HG03469 (cell line): ENCODE results near the gene SGF29.
"Not testable (repeated sequence)": the region's sequence is repeated elsewhere in the genome, so short reads cannot be mapped to it uniquely, and the experiment has no call there.

ENCODE experiments used
- ATAC-seq: cut with Tn5 transposase; IDR thresholded peaks from one replicate; pipeline ENCODE4 v1.9.1; 2021; ENCODE audit warnings: mild to moderate bottlenecking, moderate library complexity, moderate number of reproducible peaks; ENCODE audit not compliant: unreplicated experiment

Gene SGF29

GRCh38 chr16:28532940-28533647, 20.6 kb upstream of the SGF29 start:
- no peak for ATAC-seq

GRCh38 chr16:28534542-28535373, 19.0 kb upstream of the SGF29 start:
- ATAC-seq, result no peak

GRCh38 chr16:28537076-28537475, 16.6 kb upstream of the SGF29 start:
- ATAC-seq, result no peak

GRCh38 chr16:28537964-28538732, 15.6 kb upstream of the SGF29 start:
- ATAC-seq, result no peak

GRCh38 chr16:28538733-28539596, 14.8 kb upstream of the SGF29 start, which contains the start of gene NUPR1:
Gene NUPR1, minus strand, starts transcription at chr16:28538974. Its CDS starts 67 bp downstream, at chr16:28538907.
- no peak for ATAC-seq

GRCh38 chr16:28540346-28540745, 13.4 kb upstream of the SGF29 start:
- no peak for ATAC-seq

- no peak for ATAC-seq
Observed at GRCh38 chr16:28542646-28543045, 11.1 kb upstream of the SGF29 start.

GRCh38 chr16:28543072-28543471, 10.6 kb upstream of the SGF29 start:
- no peak for ATAC-seq

GRCh38 chr16:28544998-28545397, 8.7 kb upstream of the SGF29 start:
- no peak for ATAC-seq

- ATAC-seq, result not testable (repeated sequence)
Observed at GRCh38 chr16:28545964-28546363, 7.8 kb upstream of the SGF29 start.

GRCh38 chr16:28546626-28547025, 7.1 kb upstream of the SGF29 start:
- ATAC-seq, result no peak

- no peak for ATAC-seq
Observed at GRCh38 chr16:28548306-28548802, 5.4 kb upstream of the SGF29 start.

GRCh38 chr16:28549301-28549899, 4.3 kb upstream of the SGF29 start:
- no peak for ATAC-seq

- ATAC-seq, result no peak
Observed at GRCh38 chr16:28554634-28555423, 1.1 kb downstream of the SGF29 start.

GRCh38 chr16:28555561-28555960, 1.8 kb downstream of the SGF29 start:
- no peak for ATAC-seq

GRCh38 chr16:28556914-28557320, 3.2 kb downstream of the SGF29 start:
- ATAC-seq, result no peak

GRCh38 chr16:28558456-28558855, 4.7 kb downstream of the SGF29 start:
- no peak for ATAC-seq

- ATAC-seq, result no peak
Observed at GRCh38 chr16:28561557-28562187, 8.0 kb downstream of the SGF29 start.

GRCh38 chr16:28562199-28562598, 8.5 kb downstream of the SGF29 start:
- ATAC-seq, result no peak
